NK-92 (cell line): Measurements from ENCODE around the gene STMN3.

Experiments used
- DNase-seq: peaks from one replicate; lab custom pipeline; 2025; ENCODE audit not compliant: unreplicated experiment; lab: John Stamatoyannopoulos, UW

Gene STMN3

DNA sequence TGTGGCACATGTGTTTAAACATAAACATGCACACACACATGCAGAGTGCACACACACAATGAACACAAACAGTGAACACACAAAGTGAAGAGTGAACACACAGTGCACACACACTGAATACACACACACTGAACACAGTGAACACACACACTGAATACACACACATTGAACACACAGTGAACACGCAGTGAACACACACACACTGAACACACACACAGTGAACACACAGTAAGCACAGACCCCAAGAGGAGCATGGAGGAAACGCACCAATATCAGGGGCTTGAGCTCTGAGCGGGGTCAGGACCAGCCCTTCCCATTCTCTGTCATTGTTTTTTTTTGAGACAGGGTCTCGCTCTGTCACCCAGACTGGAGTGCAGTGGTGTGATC, 62.1 kb downstream of the STMN3 start:
- no peak for DNase-seq

DNA sequence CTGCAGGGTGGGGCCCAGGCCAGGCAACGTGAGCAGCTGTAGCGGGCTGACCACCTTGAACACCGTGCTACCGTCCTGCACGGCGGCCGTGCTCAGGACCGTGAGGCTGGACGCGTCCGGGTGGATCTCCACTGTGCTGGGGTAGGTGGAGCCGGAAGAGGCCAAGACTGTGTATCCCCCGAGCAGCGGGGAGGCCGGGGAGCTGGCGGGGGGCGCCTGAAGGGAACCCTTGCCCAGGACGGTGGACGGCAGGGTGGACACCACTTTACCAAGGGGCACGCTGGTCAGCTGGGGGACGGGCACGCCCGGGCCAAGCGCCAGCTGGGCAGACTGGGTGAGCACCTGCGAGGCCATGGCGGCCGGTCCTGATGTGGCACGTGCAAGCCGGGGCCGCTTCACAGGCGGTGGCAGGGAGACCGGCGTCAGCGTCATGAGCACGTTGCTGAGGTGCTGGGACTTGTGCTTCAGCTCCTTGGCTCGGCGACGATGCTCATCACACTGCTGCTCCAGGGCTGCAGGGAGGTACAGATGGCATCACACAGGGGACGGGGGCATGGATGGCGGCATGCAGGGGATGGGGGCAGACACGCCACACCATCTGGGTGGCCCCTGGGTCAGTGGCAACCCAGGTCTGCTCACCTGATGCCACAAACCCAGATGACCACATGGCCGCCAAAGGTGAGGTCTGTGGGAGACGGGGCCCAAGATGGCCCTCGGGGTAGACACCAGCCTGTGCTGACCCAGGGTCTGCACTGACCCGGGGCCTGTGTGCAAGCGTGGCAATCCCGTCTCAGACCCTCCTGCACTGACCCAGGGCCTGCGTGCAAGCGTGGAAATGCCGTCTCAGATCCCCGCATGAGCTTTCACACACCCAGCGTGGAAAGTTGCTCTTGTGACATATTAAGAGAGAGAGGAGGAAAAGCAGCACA, 62.7 kb downstream of the STMN3 start:
- no peak for DNase-seq
